Suprapubic skin (tissue), 3 donors: Measurements from ENCODE around the gene RFX3.

Source experiments
- CTCF ChIP-seq, 2 donors: fragments of 200-600 bp in 1 of 2; fragments of 450-650 bp in 1 of 2; sonication (generic) in 1 of 2; IDR thresholded peaks; one replicate each; pipeline ENCODE4 v1.5.1; 2016 to 2019; ENCODE audit warnings: antibody characterized with exemption in 2 of 2, mild to moderate bottlenecking in 1 of 2, moderate library complexity in 1 of 2
- POLR2A ChIP-seq, 2 donors: fragments of 450-650 bp; IDR thresholded peaks; one replicate each; pipeline ENCODE4 v1.6.1; 2017; ENCODE audit warnings: antibody characterized with exemption in 2 of 2, mild to moderate bottlenecking in 2 of 2, moderate library complexity in 2 of 2

- TF ChIP-seq CTCF (IDR thresholded peaks at IDR 0.05) (no peak), POLR2A (IDR thresholded peaks at IDR 0.05) (no peak)
Measured at GRCh38 chr9:3514786-3515185, 11.0 kb downstream of the RFX3 start.
